Kasumi-1 (cell line): ENCODE measurements around the gene TBCD.

Source experiments
- DNase-seq, 2 experiments: peaks; one replicate each; lab custom pipeline; 2025; lab: John Stamatoyannopoulos, UW

TBCD gene

DNA sequence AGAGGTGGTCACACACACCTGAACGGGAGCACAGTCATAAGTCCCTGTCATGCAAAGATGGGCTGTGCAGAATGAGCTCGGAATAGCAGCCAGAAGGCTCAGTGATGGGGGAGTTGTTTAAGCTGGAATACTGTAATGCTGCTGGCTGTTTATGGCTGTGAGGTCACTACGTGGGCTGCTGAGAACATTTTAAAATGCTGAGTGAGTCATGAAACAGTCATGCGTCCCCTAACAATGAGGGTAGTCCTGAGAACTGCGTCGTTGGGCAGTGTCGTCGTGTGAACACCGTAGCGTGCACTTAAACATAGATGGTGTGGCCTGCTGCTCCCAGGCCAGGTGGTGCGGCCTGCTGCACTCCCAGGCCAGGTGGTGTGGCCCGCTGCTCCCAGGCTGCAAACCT lies 39.7 kb downstream of the TBCD start:
- DNase-seq: no peak

DNA sequence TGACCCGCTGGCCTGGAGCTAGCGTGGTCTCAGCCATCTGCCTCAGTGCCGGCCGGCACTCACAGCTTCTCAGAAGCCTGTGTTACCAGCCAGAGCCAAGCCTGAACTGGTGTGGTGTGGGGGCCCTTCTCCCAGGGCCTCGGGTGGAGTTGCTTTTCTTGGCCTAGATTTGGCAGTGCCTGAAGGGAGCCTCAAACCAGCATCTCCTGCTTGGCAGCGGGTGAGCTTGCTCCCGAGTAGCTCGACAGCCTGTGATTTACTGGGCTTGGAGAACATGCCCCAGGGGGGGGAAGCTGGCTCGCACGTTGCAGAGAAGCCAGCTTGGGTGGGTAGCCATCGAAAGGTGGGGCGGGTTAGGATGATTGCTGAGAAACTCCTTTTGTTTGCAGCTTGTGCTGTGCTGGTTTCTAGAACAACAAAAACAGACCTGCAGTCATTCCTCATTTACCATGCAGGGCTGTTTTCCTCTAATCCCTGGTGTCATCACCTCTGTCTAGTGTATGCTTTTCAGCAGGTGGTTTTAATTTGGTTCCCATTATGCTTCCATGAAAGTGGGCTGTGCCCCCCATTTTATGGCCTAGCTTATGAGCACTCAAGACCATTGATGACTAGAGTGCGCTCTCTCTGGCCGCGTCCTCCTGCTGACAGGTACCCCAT lies 42.2 kb downstream of the TBCD start:
- DNase-seq: no peak

DNA sequence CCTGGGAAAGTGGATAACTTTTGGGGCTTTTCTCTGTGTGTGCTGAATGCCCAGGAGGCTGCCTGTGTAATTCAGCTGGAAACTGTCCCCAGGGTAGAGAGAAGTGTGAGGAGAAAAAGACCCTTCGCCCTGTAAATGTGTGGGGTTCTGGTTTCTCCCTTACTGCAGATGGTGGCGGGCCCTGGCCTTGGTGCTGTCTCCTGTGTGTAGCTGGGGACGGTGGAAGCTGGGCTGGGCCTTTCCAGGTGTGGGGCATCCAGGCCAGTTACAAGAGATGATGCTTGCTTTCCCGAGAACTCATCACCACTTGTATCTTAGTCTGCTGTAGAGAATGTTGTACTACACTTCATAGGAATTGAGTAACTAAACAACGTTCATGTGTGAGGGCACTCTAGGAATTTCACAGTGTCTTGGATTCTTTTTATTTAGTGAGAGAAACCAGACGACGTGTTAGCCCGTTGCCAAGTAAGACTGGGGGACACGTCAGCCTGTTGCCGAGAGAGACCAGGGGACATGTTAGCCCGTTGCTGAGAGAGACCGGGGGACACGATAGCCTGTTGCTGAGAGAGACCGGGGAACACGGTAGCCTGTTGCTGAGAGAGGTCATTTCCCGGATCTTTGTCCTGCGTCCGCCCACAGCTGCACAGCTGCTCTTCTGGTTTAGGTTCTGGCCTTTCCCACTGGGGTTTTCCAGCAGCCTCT lies 43.1 kb downstream of the TBCD start:
- no peak for DNase-seq

DNA sequence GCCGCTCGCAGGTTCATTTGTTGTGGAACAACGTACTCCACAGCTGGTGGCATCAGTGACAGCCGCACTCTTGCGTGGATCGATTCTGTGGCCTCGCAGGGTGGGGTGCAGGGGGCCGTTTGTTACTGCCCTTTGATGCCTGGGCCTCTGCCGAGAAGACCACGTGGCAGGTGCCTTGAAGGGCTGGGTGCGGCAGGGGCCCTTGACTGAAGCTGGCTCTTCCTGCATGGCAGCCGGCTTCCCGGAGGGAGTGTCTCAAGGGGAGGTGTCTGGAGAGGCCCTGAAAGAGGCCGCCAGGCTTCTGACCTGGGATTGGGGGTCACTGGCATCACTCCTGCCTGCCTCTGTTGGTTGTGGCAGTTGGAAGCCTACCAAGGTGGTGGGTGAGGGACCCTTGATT lies 43.8 kb downstream of the TBCD start:
- DNase-seq: no peak

GRCh38 chr17:82797061-82797460 lies 45.2 kb downstream of the TBCD start:
- DNase-seq: no peak

DNA sequence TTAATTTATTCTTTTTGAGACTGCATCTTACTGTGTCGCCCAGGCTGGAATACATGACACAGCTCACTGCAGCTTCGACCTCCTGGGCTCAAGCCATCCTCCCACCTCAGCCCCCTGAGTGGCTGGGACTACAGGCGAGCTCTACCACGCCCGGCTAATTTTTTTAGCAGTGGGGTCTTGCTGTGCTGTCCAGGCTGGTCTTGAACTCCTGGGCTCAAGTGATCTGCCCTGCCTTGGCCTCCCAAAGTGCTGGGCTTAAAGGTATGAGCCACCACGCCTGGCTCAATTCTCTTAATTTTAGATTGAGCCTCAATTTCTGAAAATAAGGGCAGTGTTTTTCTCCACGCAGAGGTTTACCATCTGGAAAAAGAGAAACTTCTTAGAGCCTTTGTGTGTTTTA lies 46.9 kb downstream of the TBCD start:
- DNase-seq: no peak

GRCh38 chr17:82799591-82799990 lies 47.7 kb downstream of the TBCD start:
- no peak for DNase-seq

- no peak for DNase-seq
These were observed 49.0 kb downstream of the TBCD start for GRCh38 chr17:82800885-82801284.

- no peak for DNase-seq
These were observed 49.6 kb downstream of the TBCD start for GRCh38 chr17:82801377-82801970.

DNA sequence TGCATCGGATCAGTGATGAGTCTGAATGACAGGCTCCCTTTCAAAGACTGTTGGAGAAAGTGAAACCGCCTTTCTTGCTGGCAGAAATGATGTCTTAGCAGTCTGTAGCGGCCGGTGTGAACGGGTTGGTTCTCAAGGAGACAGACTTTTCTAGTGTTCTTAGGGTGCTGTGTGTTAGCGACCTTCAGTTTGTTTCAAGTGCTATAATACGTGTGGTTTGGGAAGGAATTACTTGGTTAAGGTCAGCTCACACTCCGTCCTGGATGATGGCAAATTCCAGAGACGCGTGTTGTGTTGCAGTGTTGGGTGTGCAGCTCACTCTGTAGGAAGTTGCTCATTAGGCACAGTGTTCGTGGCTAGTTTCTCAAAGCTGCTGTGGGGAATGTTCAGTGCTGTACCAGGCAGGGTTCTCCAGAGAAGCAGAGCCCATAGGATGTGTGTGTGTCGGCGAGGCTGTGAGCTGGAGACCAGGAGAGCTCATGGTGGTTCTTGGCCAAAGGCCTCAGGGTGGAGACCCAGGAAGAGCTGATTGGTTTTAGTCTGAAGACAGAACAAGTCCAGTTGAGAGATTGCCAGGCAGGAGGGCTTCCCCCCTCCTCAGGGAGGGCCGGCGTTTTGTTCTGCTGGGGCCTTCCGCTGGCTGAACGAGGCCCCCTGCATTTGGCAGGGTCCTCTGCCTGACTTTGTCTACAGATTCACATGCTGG lies 50.4 kb downstream of the TBCD start:
- no peak for DNase-seq

GRCh38 chr17:82803185-82803584 lies 51.3 kb downstream of the TBCD start:
- DNase-seq: no peak

DNA sequence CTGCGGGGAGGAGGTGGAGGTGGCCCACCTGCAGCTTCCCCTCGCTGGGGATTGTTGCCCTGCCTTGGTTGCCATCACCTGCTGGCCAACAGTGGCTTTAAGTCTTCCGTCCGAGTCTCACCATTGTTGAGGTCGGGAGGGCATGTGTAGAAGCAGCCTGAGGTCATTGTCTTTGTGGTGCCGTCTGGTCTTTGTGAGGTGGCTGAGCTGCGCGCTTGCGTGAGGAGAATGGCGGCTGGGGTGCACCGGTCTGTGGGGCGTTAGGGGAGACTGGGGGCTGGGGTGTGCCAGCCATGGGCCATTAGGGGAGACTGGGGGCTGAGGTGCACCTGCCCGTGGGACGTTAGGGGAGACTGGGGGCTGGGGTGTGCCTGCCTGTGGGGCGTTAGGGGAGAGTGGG lies 51.7 kb downstream of the TBCD start:
- DNase-seq: no peak

GRCh38 chr17:82804442-82805191 lies 52.8 kb downstream of the TBCD start:
- no peak for DNase-seq

DNA sequence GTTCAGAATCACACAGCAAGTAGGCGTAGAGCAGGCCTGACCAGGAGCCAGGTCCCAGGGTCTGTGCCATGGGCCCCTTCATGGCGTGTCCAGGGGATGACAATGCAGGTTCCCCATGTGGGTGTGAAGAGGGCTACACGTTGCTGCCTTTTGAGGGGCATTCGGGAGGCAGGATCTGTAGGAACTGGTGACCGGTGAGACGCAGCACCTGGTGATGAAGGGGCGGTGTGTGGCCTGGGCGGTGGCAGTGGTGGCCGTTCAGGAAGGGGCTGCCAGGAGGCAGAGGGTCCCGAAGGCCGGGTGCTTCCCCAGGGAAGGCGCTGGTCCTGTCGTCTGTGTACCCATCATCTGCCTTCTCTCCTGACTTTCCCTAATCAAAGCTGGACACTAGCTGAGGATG lies 53.4 kb downstream of the TBCD start:
- DNase-seq: no peak

GRCh38 chr17:82805823-82806222 lies 54.0 kb downstream of the TBCD start:
- no peak for DNase-seq

- no peak for DNase-seq
These were observed 54.8 kb downstream of the TBCD start for GRCh38 chr17:82806645-82807044.

DNA sequence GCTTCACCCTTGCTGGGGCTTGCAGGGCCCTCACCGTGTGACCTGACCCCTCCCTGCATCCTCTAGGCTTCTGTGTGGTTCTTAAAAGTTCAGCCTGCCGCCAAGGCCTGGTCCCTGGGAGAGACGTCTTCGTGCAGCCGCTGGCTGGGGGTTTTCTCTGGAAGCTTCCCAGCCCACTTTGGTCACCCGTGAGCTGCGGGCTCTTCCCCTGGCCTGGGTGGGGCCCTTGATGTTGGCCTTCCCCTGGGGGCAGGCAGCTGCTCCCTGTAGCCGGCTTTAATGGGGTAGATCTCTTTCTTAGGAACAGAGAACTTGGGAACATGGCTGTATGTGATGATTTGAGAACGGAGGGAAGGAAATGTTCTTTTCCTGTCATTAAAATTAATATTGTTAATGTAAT lies 55.2 kb downstream of the TBCD start:
- DNase-seq: no peak

GRCh38 chr17:82807562-82807961 lies 55.7 kb downstream of the TBCD start:
- no peak for DNase-seq

- no peak for DNase-seq
These were observed 56.1 kb downstream of the TBCD start for GRCh38 chr17:82808006-82808405.

- no peak for DNase-seq
These were observed 57.3 kb downstream of the TBCD start for GRCh38 chr17:82808921-82809905.
